MM.1S (cell line): ENCODE data around the gene LMBRD1.

Experiments used
- DNase-seq: peaks from one replicate; pipeline ENCODE4 v3.0.0-alpha.2; 2015
- H2AFZ ChIP-seq: fragments of 300-600 bp; sonication (generic); 2 replicates; pipeline ENCODE4 v1.6.0; 2016; ENCODE audit warnings: antibody characterized with exemption, low read length
- H3F3A ChIP-seq: fragments of 300-600 bp; sonication (generic); 2 replicates; pipeline ENCODE4 v1.6.1; 2016; ENCODE audit warnings: mild to moderate bottlenecking, antibody characterized with exemption, low read length, moderate library complexity, mixed read lengths; ENCODE audit not compliant: insufficient read depth
- H3K27ac ChIP-seq: fragments of 300-600 bp; sonication (generic); 2 replicates; pipeline ENCODE4 v1.5.1; 2016; ENCODE audit warnings: mild to moderate bottlenecking, low read length
- H3K27me3 ChIP-seq: fragments of 300-600 bp; sonication (generic); replicated peaks from 2 replicates; pipeline ENCODE4 v1.6.0; 2016; ENCODE audit warnings: low read length; ENCODE audit not compliant: insufficient read depth
- H3K36me3 ChIP-seq: fragments of 300-600 bp; sonication (generic); replicated peaks from 2 replicates; pipeline ENCODE4 v1.6.1; 2016; ENCODE audit warnings: mild to moderate bottlenecking, low read length, mixed read lengths; ENCODE audit not compliant: insufficient read depth
- H3K4me1 ChIP-seq: fragments of 300-600 bp; sonication (generic); 2 replicates; pipeline ENCODE4 v1.6.1; 2016; ENCODE audit warnings: low read length, mixed read lengths
- H3K4me2 ChIP-seq: fragments of 300-600 bp; sonication (generic); 2 replicates; pipeline ENCODE4 v1.6.0; 2016; ENCODE audit warnings: low read depth, low read length
- H3K4me3 ChIP-seq: fragments of 300-600 bp; sonication (generic); 2 replicates; pipeline ENCODE4 v1.5.1; 2016; ENCODE audit warnings: low read length, mixed read lengths
- H3K79me2 ChIP-seq: fragments of 300-600 bp; sonication (generic); 2 replicates; pipeline ENCODE4 v1.6.1; 2016; ENCODE audit warnings: mixed run types, low read length, mixed read lengths
- H3K9ac ChIP-seq: fragments of 300-600 bp; sonication (generic); 2 replicates; pipeline ENCODE4 v1.6.1; 2016; ENCODE audit warnings: low read length, mixed read lengths
- H3K9me2 ChIP-seq: fragments of 300-600 bp; sonication (generic); replicated peaks from 2 replicates; pipeline ENCODE4 v1.6.1; 2016; ENCODE audit warnings: mild to moderate bottlenecking, low read length, mixed read lengths; ENCODE audit not compliant: insufficient read depth
- H3K9me3 ChIP-seq: fragments of 300-600 bp; sonication (generic); replicated peaks from 2 replicates; pipeline ENCODE4 v1.6.1; 2016; ENCODE audit warnings: mild to moderate bottlenecking, low read length, mixed read lengths; ENCODE audit not compliant: insufficient read depth
- H4K20me1 ChIP-seq: fragments of 300-600 bp; sonication (generic); 2 replicates; pipeline ENCODE4 v1.6.1; 2016; ENCODE audit warnings: mild to moderate bottlenecking, low read length, moderate library complexity, mixed read lengths; ENCODE audit not compliant: insufficient read depth
- CTCF ChIP-seq: fragments of 300-600 bp; sonication (generic); IDR thresholded peaks from 2 replicates; pipeline ENCODE4 v1.5.1; 2016; ENCODE audit warnings: antibody characterized with exemption, low read length, mixed read lengths
- EZH2 ChIP-seq: fragments of 300-600 bp; sonication (generic); optimal IDR thresholded peaks from 2 replicates; pipeline ENCODE3; 2017; ENCODE audit warnings: low read depth, mild to moderate bottlenecking, antibody characterized with exemption, low read length, mixed read lengths
- EZH2phosphoT487 ChIP-seq: fragments of 300-600 bp; sonication (generic); IDR thresholded peaks from 2 replicates; pipeline ENCODE4 v1.6.1; 2018; ENCODE audit warnings: antibody characterized with exemption, low read length

LMBRD1 gene

DNA sequence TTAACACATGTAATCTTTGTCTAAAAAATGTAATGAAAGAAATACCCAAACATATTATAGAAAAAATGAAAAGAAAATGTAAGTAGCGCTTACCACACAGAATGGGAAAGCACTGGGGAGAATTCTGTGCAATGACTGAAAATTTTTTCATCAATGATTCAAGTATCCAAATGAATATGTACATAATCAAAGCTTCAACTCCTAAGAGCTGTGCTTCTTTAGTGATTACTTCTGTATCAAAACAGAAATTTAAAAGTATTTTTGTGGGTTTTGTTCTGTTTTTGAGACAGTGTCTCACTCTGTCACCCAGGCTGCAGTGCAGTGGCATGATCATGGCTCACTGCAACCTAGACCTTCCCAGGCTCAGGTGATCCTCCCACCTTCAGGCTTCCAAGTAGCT, 13.7 kb downstream of the LMBRD1 start:
- H3K36me3 ChIP-seq, result no peaks in the 10 kb centered on the region; the same call in 1 of the 2 replicates
- no peak overlapping the region for H2AFZ ChIP-seq
- DNase-seq, result no peak
- H3K27ac ChIP-seq, result no peak overlapping the region
- no peak overlapping the region for H3K4me2 ChIP-seq
- H3K9me2 ChIP-seq, result no peaks in the 10 kb centered on the region
- 0 out of 2 replicates have a peak, but pooled peaks cover 3% of the 10 kb centered on the region for H3F3A ChIP-seq
- H3K9me3 ChIP-seq, result no peaks in the 10 kb centered on the region
- H4K20me1 ChIP-seq, result no peaks in the 10 kb centered on the region
- H3K9ac ChIP-seq, result no peak overlapping the region
- H3K27me3 ChIP-seq, result no peaks in the 10 kb centered on the region
- peaks cover 21% of the 10 kb centered on the region for H3K79me2 ChIP-seq
- H3K4me3 ChIP-seq, result no peak overlapping the region
- TF ChIP-seq EZH2, result no peak
- no peak for TF ChIP-seq EZH2phosphoT487
- TF ChIP-seq CTCF, result no peak
- peaks cover 8% of the 10 kb centered on the region for H3K4me1 ChIP-seq

GRCh38 chr6:69780585-69781178, 16.1 kb downstream of the LMBRD1 start:
- Histone ChIP-seq H3K27ac (peak overlapping the region; percentile 17; the same call in 1 of the 2 replicates), H3K4me3 (no peak overlapping the region), H3K4me2 (peak overlapping the region; percentile 2; the same call in 1 of the 2 replicates), H3K9me2 (no peaks in the 10 kb centered on the region), H3K27me3 (no peaks in the 10 kb centered on the region), H3K36me3 (no peaks in the 10 kb centered on the region), H4K20me1 (no peaks in the 10 kb centered on the region), H3F3A (0 out of 2 replicates have a peak, but pooled peaks cover 3% of the 10 kb centered on the region), H3K9ac (no peak overlapping the region), H3K4me1 (peaks cover 8% of the 10 kb centered on the region), H2AFZ (no peak overlapping the region), H3K9me3 (no peaks in the 10 kb centered on the region), H3K79me2 (peaks cover 13% of the 10 kb centered on the region)
- DNase-seq, result no peak
- no peak for TF ChIP-seq CTCF
- TF ChIP-seq EZH2phosphoT487, result no peak
- TF ChIP-seq EZH2, result no peak

DNA sequence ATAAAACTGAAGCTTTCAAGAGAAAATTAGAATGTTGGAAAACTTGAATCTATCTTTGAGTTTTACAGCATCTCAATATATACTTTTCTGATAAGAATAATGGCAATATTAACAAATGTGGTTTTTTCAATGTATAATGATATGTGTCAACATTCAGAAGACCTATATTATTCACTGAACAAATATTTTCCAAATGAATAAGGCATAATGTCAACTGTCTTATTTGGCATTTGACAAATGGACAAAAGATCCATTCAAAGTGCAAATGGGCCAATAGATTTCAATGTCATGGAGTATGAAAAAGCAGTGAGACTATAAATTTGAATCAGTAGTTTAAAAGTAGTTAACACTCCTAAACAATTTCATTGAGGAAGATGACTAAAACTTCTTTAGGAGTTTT, 20.9 kb downstream of the LMBRD1 start:
- no peaks in the 10 kb centered on the region for H3K79me2 ChIP-seq
- H3K9me2 ChIP-seq, result no peaks in the 10 kb centered on the region
- H3K27me3 ChIP-seq, result no peaks in the 10 kb centered on the region
- no peaks in the 10 kb centered on the region for H3K9me3 ChIP-seq
- no peak overlapping the region for H3K9ac ChIP-seq
- H2AFZ ChIP-seq, result no peak overlapping the region
- no peaks in the 10 kb centered on the region for H3K4me1 ChIP-seq
- no peaks in the 10 kb centered on the region for H3F3A ChIP-seq
- no peak overlapping the region for H3K4me3 ChIP-seq
- no peaks in the 10 kb centered on the region for H3K36me3 ChIP-seq
- H3K4me2 ChIP-seq, result no peak overlapping the region
- TF ChIP-seq CTCF, result no peak
- no peak for TF ChIP-seq EZH2phosphoT487
- no peak for TF ChIP-seq EZH2
- H4K20me1 ChIP-seq, result no peaks in the 10 kb centered on the region
- H3K27ac ChIP-seq, result no peak overlapping the region
- DNase-seq, result no peak
